GM12878 (cell line): Measurements from ENCODE around the gene KLK12. TPM values are rescaled to one million over a fixed set of nuclear protein-coding genes. Genes with fewer than 3 reads are reported as not detected.

Experiments
- ATAC-seq: fragments of 200-7000 bp; cut with Tn5 transposase; 3 replicates; pipeline ENCODE4 v1.9.1; 2020; ENCODE audit warnings: mild to moderate bottlenecking, moderate library complexity
- BruUV-seq: library from RNA; stranded (reverse); fragments of 400-500 nt; replicated peaks from 2 replicates; lab custom pipeline; 2021; lab: Mats Ljungman, UMichigan
- CTCF ChIA-PET: fragments of 300-600 bp; sonication (Branson Sonifier 250); formaldehyde crosslinking; extraction: SDS; loops from one replicate; lab custom pipeline; 2021; ENCODE audit warnings: inconsistent platforms; lab: Yijun Ruan, JAX
- POLR2A ChIA-PET: fragments of 350-600 bp; formaldehyde crosslinking; extraction: SDS; loops from one replicate; lab custom pipeline; 2021; ENCODE audit warnings: inconsistent platforms; lab: Charles Lee
- RAD21 ChIA-PET: fragments of 300-600 bp; sonication (Branson Sonifier 250); formaldehyde crosslinking; loops from one replicate; lab custom pipeline; 2023; ENCODE audit warnings: antibody characterized with exemption; ENCODE audit not compliant: unreplicated experiment; lab: Charles Lee
- SMC1A ChIA-PET: fragments of 300-600 bp; sonication (Branson Sonifier 250); formaldehyde crosslinking; loops from one replicate; lab custom pipeline; 2023; ENCODE audit not compliant: unreplicated experiment, uncharacterized antibody; lab: Charles Lee
- DNase-seq: peaks from one replicate; pipeline ENCODE4 v3.0.0-alpha.2; 2011; ENCODE audit warnings: low read depth, low spot score
- FAIRE-seq: peaks from 3 replicates; lab custom pipeline; 2011; peaks lifted over from hg19 to GRCh38; lab: Jason Lieb, UNC
- H2AFZ ChIP-seq: 2 replicates; pipeline ENCODE4 v1.6.0; 2011; ENCODE audit warnings: low read depth, low read length, control low read depth; ENCODE audit not compliant: control insufficient read depth
- H3K27ac ChIP-seq: 2 replicates; pipeline ENCODE4 v1.5.1; 2011; ENCODE audit warnings: control low read depth; ENCODE audit not compliant: control insufficient read depth, insufficient read depth
- H3K27me3 ChIP-seq, 2 experiments: replicated peaks in 1 of 2; 2 replicates each; pipeline versions ENCODE4 v1.6.0 to v1.6.1; 2011; ENCODE audit warnings: low read length in 1 of 2; ENCODE audit not compliant: control insufficient read depth in 2 of 2, insufficient read depth in 2 of 2
- H3K36me3 ChIP-seq, 2 experiments: 2 replicates each; pipeline ENCODE4 v1.5.1; 2011; ENCODE audit warnings: low read length in 1 of 2; ENCODE audit not compliant: control insufficient read depth in 2 of 2, insufficient read depth in 2 of 2
- H3K4me1 ChIP-seq: 2 replicates; pipeline ENCODE4 v1.6.1; 2011; ENCODE audit warnings: mild to moderate bottlenecking, low read length, moderate library complexity, mixed read lengths; ENCODE audit not compliant: control insufficient read depth, insufficient read depth
- H3K4me2 ChIP-seq: 2 replicates; pipeline ENCODE4 v1.6.0; 2011; ENCODE audit warnings: control low read depth; ENCODE audit not compliant: control insufficient read depth, insufficient read depth
- H3K4me3 ChIP-seq: fragments of 200-600 bp; sonication (generic); 2 replicates; pipeline ENCODE4 v1.5.1; 2016
- H3K79me2 ChIP-seq: 2 replicates; pipeline ENCODE4 v1.6.0; 2011; ENCODE audit warnings: low read length; ENCODE audit not compliant: control insufficient read depth, insufficient read depth
- H3K9ac ChIP-seq: 2 replicates; pipeline ENCODE4 v1.8.0; 2011; ENCODE audit warnings: low read length, control low read depth, mixed read lengths; ENCODE audit not compliant: control insufficient read depth, insufficient read depth
- H3K9me3 ChIP-seq: replicated peaks from 3 replicates; pipeline ENCODE4 v1.5.1; 2011; ENCODE audit warnings: mild to moderate bottlenecking, low read length; ENCODE audit not compliant: control insufficient read depth, insufficient read depth
- H4K20me1 ChIP-seq: 2 replicates; pipeline ENCODE4 v1.6.0; 2011; ENCODE audit not compliant: control insufficient read depth, insufficient read depth
- ATF2 ChIP-seq: IDR thresholded peaks from 2 replicates; pipeline ENCODE4 v1.6.1; 2012; ENCODE audit warnings: low read length, inconsistent platforms
- CEBPZ ChIP-seq: fragments of 150-350 bp; IDR thresholded peaks from 2 replicates; pipeline ENCODE4 v1.6.1; 2016; ENCODE audit warnings: low read depth, low read length
- GATAD2B ChIP-seq: fragments of 450-650 bp; conservative IDR thresholded peaks from 2 replicates; pipeline ENCODE4 v1.6.1; 2017; ENCODE audit warnings: low read depth, mild to moderate bottlenecking, moderate library complexity
- KAT2A ChIP-seq: conservative IDR thresholded peaks from 2 replicates; pipeline ENCODE4 v1.6.1; 2011; ENCODE audit warnings: low read depth, low read length; ENCODE audit not compliant: control insufficient read depth
- LARP7 ChIP-seq: fragments of 450-650 bp; IDR thresholded peaks from 2 replicates; pipeline ENCODE4 v1.6.1; 2017; ENCODE audit warnings: mild to moderate bottlenecking
- MYB ChIP-seq: fragments of 150-350 bp; IDR thresholded peaks from 2 replicates; pipeline ENCODE4 v1.6.1; 2014; ENCODE audit warnings: mild to moderate bottlenecking, low read depth, low read length, borderline replicate concordance
- NR2C1 ChIP-seq: fragments of 450-650 bp; IDR thresholded peaks from 2 replicates; pipeline ENCODE4 v1.6.1; 2017; ENCODE audit warnings: antibody characterized with exemption, mild to moderate bottlenecking, moderate library complexity
- REST ChIP-seq: IDR thresholded peaks from 2 replicates; pipeline ENCODE4 v1.6.1; 2012; ENCODE audit warnings: mild to moderate bottlenecking, low read depth, low read length
- WGBS: methylation state at CpG from one replicate; pipeline ENCODE4 v1.1.6; 2016; ENCODE audit warnings: low lambda C conversion rate; ENCODE audit not compliant: insufficient replicate concordance, insufficient coverage; ENCODE audit errors: missing lambda C conversion rate; 5-methylcytosine and 5-hydroxymethylcytosine counted together
- in situ Hi-C: fragments of 300-500 bp; cut with MboI; formaldehyde crosslinking; loops from 9 replicates; pipeline ENCODE4 v1.14.3; 2018; ENCODE audit warnings: mixed read lengths
- intact Hi-C: fragments of 100-400 bp; cut with micrococcal nuclease; formaldehyde crosslinking; loops from one replicate; pipeline ENCODE4 v1.14.2; 2022; ENCODE audit not compliant: unreplicated experiment
- polyA plus RNA-seq, 11 experiments: library from polyadenylated mRNA; depleted of rRNA in 4 of 11; unstranded in 6 of 11; stranded (reverse) in 5 of 11; fragments of >200 nt; fragmentation: Nextera tagmentation in 4 of 11; fragmentation: Illumina TruSeq in 1 of 11; extraction: Ambion mirVana in 4 of 11; extraction: Trizol in 1 of 11; gene quantifications; 1 replicate in 1 of 11; 2 replicates in 10 of 11; pipeline versions ENCODE4 v1.2.1 to v1.2.3, GENCODE V29; 2011 to 2016; ENCODE audit warnings: inconsistent platforms in 2 of 11, missing spikeins in 2 of 11, low read depth in 1 of 11
- total RNA-seq, 4 experiments: library from RNA; depleted of rRNA in 3 of 4; stranded (reverse); fragments of >200 nt in 3 of 4; fragmentation: Illumina TruSeq in 1 of 4; extraction: Trizol in 1 of 4; gene quantifications; 2 replicates each; pipeline versions ENCODE4 v1.2.1 to v1.2.3, GENCODE V29; 2013 to 2021
- TF ChIP-seq, protein P1 (sequence below): fragments of 450-650 bp; IDR thresholded peaks from 2 replicates; pipeline ENCODE4 v1.6.1; 2017; ENCODE audit warnings: low read depth, mild to moderate bottlenecking, moderate library complexity
- TF ChIP-seq, protein P2 (sequence below): fragments of 450-650 bp; IDR thresholded peaks from 2 replicates; pipeline ENCODE4 v1.6.1; 2018; ENCODE audit warnings: mild to moderate bottlenecking, low read depth, moderate library complexity; ENCODE audit not compliant: partially characterized antibody

Gene KLK12
- total and polyA plus RNA-seq, 10 of the 15 experiments (the other 5 are each of a cell fraction or from before 2014, with no cell fraction given): not detected

- Histone ChIP-seq H3K36me3 (no peaks in the 10 kb centered on the region), H3K79me2 (no peaks in the 10 kb centered on the region), H3K9ac (no peak overlapping the region), H3K9me3 (no peaks in the 10 kb centered on the region), H3K4me3 (no peak overlapping the region), H3K4me1 (no peaks in the 10 kb centered on the region), H2AFZ (no peak overlapping the region), H3K27ac (no peak overlapping the region), H4K20me1 (no peaks in the 10 kb centered on the region), H3K27me3 (no peaks in the 10 kb centered on the region; a peak in 3 of 4 replicates), H3K4me2 (no peak overlapping the region)
- no peak for FAIRE-seq
- ChIA-PET RAD21 (no interaction called here), POLR2A (no interaction called here), SMC1A (no interaction called here), CTCF (no interaction called here)
- no peak for DNase-seq
- intact Hi-C loops (no loop called here), in situ Hi-C loops (no loop called here)
- 28% methylated on average over 14 of the region's 14 CpGs for WGBS
- no peak for ATAC-seq
- BruUV-seq: no TSS peak
- TF ChIP-seq REST (no peak), KAT2A (no peak), ATF2 (no peak), LARP7 (no peak), GATAD2B (no peak), CEBPZ (no peak), NR2C1 (no peak), MYB (no peak)
- TF ChIP-seq, protein P1, sequence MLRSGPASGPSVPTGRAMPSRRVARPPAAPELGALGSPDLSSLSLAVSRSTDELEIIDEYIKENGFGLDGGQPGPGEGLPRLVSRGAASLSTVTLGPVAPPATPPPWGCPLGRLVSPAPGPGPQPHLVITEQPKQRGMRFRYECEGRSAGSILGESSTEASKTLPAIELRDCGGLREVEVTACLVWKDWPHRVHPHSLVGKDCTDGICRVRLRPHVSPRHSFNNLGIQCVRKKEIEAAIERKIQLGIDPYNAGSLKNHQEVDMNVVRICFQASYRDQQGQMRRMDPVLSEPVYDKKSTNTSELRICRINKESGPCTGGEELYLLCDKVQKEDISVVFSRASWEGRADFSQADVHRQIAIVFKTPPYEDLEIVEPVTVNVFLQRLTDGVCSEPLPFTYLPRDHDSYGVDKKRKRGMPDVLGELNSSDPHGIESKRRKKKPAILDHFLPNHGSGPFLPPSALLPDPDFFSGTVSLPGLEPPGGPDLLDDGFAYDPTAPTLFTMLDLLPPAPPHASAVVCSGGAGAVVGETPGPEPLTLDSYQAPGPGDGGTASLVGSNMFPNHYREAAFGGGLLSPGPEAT: no peak
- TF ChIP-seq, protein P2, sequence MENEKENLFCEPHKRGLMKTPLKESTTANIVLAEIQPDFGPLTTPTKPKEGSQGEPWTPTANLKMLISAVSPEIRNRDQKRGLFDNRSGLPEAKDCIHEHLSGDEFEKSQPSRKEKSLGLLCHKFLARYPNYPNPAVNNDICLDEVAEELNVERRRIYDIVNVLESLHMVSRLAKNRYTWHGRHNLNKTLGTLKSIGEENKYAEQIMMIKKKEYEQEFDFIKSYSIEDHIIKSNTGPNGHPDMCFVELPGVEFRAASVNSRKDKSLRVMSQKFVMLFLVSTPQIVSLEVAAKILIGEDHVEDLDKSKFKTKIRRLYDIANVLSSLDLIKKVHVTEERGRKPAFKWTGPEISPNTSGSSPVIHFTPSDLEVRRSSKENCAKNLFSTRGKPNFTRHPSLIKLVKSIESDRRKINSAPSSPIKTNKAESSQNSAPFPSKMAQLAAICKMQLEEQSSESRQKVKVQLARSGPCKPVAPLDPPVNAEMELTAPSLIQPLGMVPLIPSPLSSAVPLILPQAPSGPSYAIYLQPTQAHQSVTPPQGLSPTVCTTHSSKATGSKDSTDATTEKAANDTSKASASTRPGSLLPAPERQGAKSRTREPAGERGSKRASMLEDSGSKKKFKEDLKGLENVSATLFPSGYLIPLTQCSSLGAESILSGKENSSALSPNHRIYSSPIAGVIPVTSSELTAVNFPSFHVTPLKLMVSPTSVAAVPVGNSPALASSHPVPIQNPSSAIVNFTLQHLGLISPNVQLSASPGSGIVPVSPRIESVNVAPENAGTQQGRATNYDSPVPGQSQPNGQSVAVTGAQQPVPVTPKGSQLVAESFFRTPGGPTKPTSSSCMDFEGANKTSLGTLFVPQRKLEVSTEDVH: no peak
Measured at GRCh38 chr19:51022526-51022925, 12.3 kb downstream of the KLK12 start.
